ENCODE measurements around the gene ERICH4. TPM values are rescaled to one million over a fixed set of nuclear protein-coding genes. Genes with fewer than 3 reads are reported as not detected.

The ERICH4 gene
- total RNA-seq, 4 donors from 2014 or later = not detected

GRCh38 chr19:41435936-41436673 is 6.9 kb upstream of the ERICH4 start:
- Histone ChIP-seq H3K4me1 (peaks cover 6 to 14% of the 10 kb centered on the region in 2 donors), H3K4me3 (replicated peaks in 1 of 3) (no peak overlapping the region), H3K36me3 (peaks cover 8 to 25% of the 10 kb centered on the region in 2 donors), H3K27ac (no peak overlapping the region), H3K9me3 (no peaks in the 10 kb centered on the region), H3K27me3 (no peaks in the 10 kb centered on the region)
- WGBS, 2 donors = 97 to 98% methylated on average over 19 of the region's 19 CpGs
- intact Hi-C loops (cut with DNase I) = loop anchor here (10.0 kb wide), 1 partner anchor 231 kb away; no protein-coding TSS in a partner anchor
- DNase-seq = no peak
- TF ChIP-seq POLR2A (IDR thresholded peaks at IDR 0.05) (no peak), CTCF (IDR thresholded peaks at IDR 0.05) (no peak)

- peaks cover 8 to 20% of the 10 kb centered on the region in 2 donors for H3K36me3 ChIP-seq
- no peak overlapping the region for H3K27ac ChIP-seq
- H3K9me3 ChIP-seq = no peaks in the 10 kb centered on the region
- TF ChIP-seq CTCF (IDR thresholded peaks at IDR 0.05) (no peak), POLR2A (IDR thresholded peaks at IDR 0.05) (no peak)
- no peaks in the 10 kb centered on the region for H3K27me3 ChIP-seq
- H3K4me1 ChIP-seq = peaks cover 6 to 14% of the 10 kb centered on the region in 2 donors
- no peak for DNase-seq
- intact Hi-C loops (cut with DNase I) = loop anchor here (10.0 kb wide), 1 partner anchor 232 kb away; no protein-coding TSS in a partner anchor
- H3K4me3 ChIP-seq (replicated peaks in 1 of 3) = no peak overlapping the region
Observed at GRCh38 chr19:41436674-41436951, 6.3 kb upstream of the ERICH4 start.

- DNase-seq = no peak
- intact Hi-C loops (cut with DNase I) = loop anchor here (10.0 kb wide), 1 partner anchor 233 kb away; no protein-coding TSS in a partner anchor
- TF ChIP-seq POLR2A (IDR thresholded peaks at IDR 0.05) (no peak), CTCF (IDR thresholded peaks at IDR 0.05) (no peak)
- Histone ChIP-seq H3K4me1 (peaks cover 6 to 14% of the 10 kb centered on the region in 2 donors), H3K27me3 (no peaks in the 10 kb centered on the region), H3K9me3 (no peaks in the 10 kb centered on the region), H3K4me3 (replicated peaks in 1 of 3) (no peak overlapping the region), H3K36me3 (peaks cover 0 to 10% of the 10 kb centered on the region in 2 donors), H3K27ac (no peak overlapping the region)
- WGBS, 2 donors = 89 to 94% methylated on average over 6 to 7 of the region's 7 CpGs
Observed at GRCh38 chr19:41437944-41438574, 4.9 kb upstream of the ERICH4 start.

- H3K4me1 ChIP-seq = peaks cover 6 to 14% of the 10 kb centered on the region in 2 donors
- peak; percentile 99 for DNase-seq
- no peaks in the 10 kb centered on the region for H3K9me3 ChIP-seq
- peak within 1 kb of the TSS; percentile 69 to 81 (median 80) for H3K27ac ChIP-seq
- H3K36me3 ChIP-seq = peaks cover 0 to 6% of the 10 kb centered on the region in 2 donors
- no peaks in the 10 kb centered on the region for H3K27me3 ChIP-seq
- intact Hi-C loops (cut with DNase I) = loop anchor here (10.0 kb wide), 1 partner anchor 235 kb away; no protein-coding TSS in a partner anchor
- TF ChIP-seq POLR2A (IDR thresholded peaks at IDR 0.05) (peak in 1 of 2 donors; percentile 74), CTCF (IDR thresholded peaks at IDR 0.05) (peak in 5 of 6 experiments; percentile 23 to 66 (median 52))
- H3K4me3 ChIP-seq (replicated peaks in 1 of 3) = peak within 1 kb of the TSS; percentile 51 to 76 (median 64)
- WGBS, 2 donors = 1 to 2% methylated on average over 32 to 39 of the region's 40 CpGs
Observed at GRCh38 chr19:41439441-41440222, 3.3 kb upstream of the ERICH4 start, which contains the start of gene DMAC2. TSS of gene DMAC2 (minus strand) at chr19:41439912. CDS start at chr19:41439899, 13 bp downstream.
